MM.1S (cell line): ENCODE results near the gene KIAA0825.

Experiments used
- DNase-seq: peaks from one replicate; pipeline ENCODE4 v3.0.0-alpha.2; 2015
- H2AFZ ChIP-seq: fragments of 300-600 bp; sonication (generic); 2 replicates; pipeline ENCODE4 v1.6.0; 2016; ENCODE audit warnings: antibody characterized with exemption, low read length
- H3F3A ChIP-seq: fragments of 300-600 bp; sonication (generic); 2 replicates; pipeline ENCODE4 v1.6.1; 2016; ENCODE audit warnings: mild to moderate bottlenecking, antibody characterized with exemption, low read length, moderate library complexity, mixed read lengths; ENCODE audit not compliant: insufficient read depth
- H3K27ac ChIP-seq: fragments of 300-600 bp; sonication (generic); 2 replicates; pipeline ENCODE4 v1.5.1; 2016; ENCODE audit warnings: mild to moderate bottlenecking, low read length
- H3K27me3 ChIP-seq: fragments of 300-600 bp; sonication (generic); replicated peaks from 2 replicates; pipeline ENCODE4 v1.6.0; 2016; ENCODE audit warnings: low read length; ENCODE audit not compliant: insufficient read depth
- H3K36me3 ChIP-seq: fragments of 300-600 bp; sonication (generic); replicated peaks from 2 replicates; pipeline ENCODE4 v1.6.1; 2016; ENCODE audit warnings: mild to moderate bottlenecking, low read length, mixed read lengths; ENCODE audit not compliant: insufficient read depth
- H3K4me1 ChIP-seq: fragments of 300-600 bp; sonication (generic); 2 replicates; pipeline ENCODE4 v1.6.1; 2016; ENCODE audit warnings: low read length, mixed read lengths
- H3K4me2 ChIP-seq: fragments of 300-600 bp; sonication (generic); 2 replicates; pipeline ENCODE4 v1.6.0; 2016; ENCODE audit warnings: low read depth, low read length
- H3K4me3 ChIP-seq: fragments of 300-600 bp; sonication (generic); 2 replicates; pipeline ENCODE4 v1.5.1; 2016; ENCODE audit warnings: low read length, mixed read lengths
- H3K79me2 ChIP-seq: fragments of 300-600 bp; sonication (generic); 2 replicates; pipeline ENCODE4 v1.6.1; 2016; ENCODE audit warnings: mixed run types, low read length, mixed read lengths
- H3K9ac ChIP-seq: fragments of 300-600 bp; sonication (generic); 2 replicates; pipeline ENCODE4 v1.6.1; 2016; ENCODE audit warnings: low read length, mixed read lengths
- H3K9me2 ChIP-seq: fragments of 300-600 bp; sonication (generic); replicated peaks from 2 replicates; pipeline ENCODE4 v1.6.1; 2016; ENCODE audit warnings: mild to moderate bottlenecking, low read length, mixed read lengths; ENCODE audit not compliant: insufficient read depth
- H3K9me3 ChIP-seq: fragments of 300-600 bp; sonication (generic); replicated peaks from 2 replicates; pipeline ENCODE4 v1.6.1; 2016; ENCODE audit warnings: mild to moderate bottlenecking, low read length, mixed read lengths; ENCODE audit not compliant: insufficient read depth
- H4K20me1 ChIP-seq: fragments of 300-600 bp; sonication (generic); 2 replicates; pipeline ENCODE4 v1.6.1; 2016; ENCODE audit warnings: mild to moderate bottlenecking, low read length, moderate library complexity, mixed read lengths; ENCODE audit not compliant: insufficient read depth
- CTCF ChIP-seq: fragments of 300-600 bp; sonication (generic); IDR thresholded peaks from 2 replicates; pipeline ENCODE4 v1.5.1; 2016; ENCODE audit warnings: antibody characterized with exemption, low read length, mixed read lengths
- EZH2 ChIP-seq: fragments of 300-600 bp; sonication (generic); optimal IDR thresholded peaks from 2 replicates; pipeline ENCODE3; 2017; ENCODE audit warnings: low read depth, mild to moderate bottlenecking, antibody characterized with exemption, low read length, mixed read lengths
- EZH2phosphoT487 ChIP-seq: fragments of 300-600 bp; sonication (generic); IDR thresholded peaks from 2 replicates; pipeline ENCODE4 v1.6.1; 2018; ENCODE audit warnings: antibody characterized with exemption, low read length

Gene KIAA0825

GRCh38 chr5:94432499-94432898, 185.9 kb downstream of the KIAA0825 start:
- no peak for DNase-seq
- Histone ChIP-seq H3K9me3 (no peaks in the 10 kb centered on the region), H3K9me2 (no peaks in the 10 kb centered on the region), H4K20me1 (no peaks in the 10 kb centered on the region), H2AFZ (no peak overlapping the region), H3K79me2 (no peaks in the 10 kb centered on the region), H3F3A (no peaks in the 10 kb centered on the region; the same call in 1 of the 2 replicates), H3K4me3 (no peak overlapping the region), H3K4me1 (0 out of 2 replicates have a peak, but pooled peaks cover 6% of the 10 kb centered on the region), H3K27me3 (no peaks in the 10 kb centered on the region), H3K36me3 (no peaks in the 10 kb centered on the region), H3K9ac (no peak overlapping the region), H3K4me2 (no peak overlapping the region), H3K27ac (no peak overlapping the region)
- no peak for TF ChIP-seq EZH2phosphoT487

- no peaks in the 10 kb centered on the region for H3K9me2 ChIP-seq
- no peaks in the 10 kb centered on the region for H3K9me3 ChIP-seq
- H2AFZ ChIP-seq: no peak overlapping the region
- H3K27ac ChIP-seq: no peak overlapping the region
- H4K20me1 ChIP-seq: no peaks in the 10 kb centered on the region
- H3K79me2 ChIP-seq: no peaks in the 10 kb centered on the region
- DNase-seq: no peak
- TF ChIP-seq EZH2phosphoT487 (no peak), EZH2 (no peak), CTCF (no peak)
- H3K27me3 ChIP-seq: no peaks in the 10 kb centered on the region
- H3K4me2 ChIP-seq: no peak overlapping the region
- no peak overlapping the region for H3K9ac ChIP-seq
- 0 out of 2 replicates have a peak, but pooled peaks cover 6% of the 10 kb centered on the region for H3K4me1 ChIP-seq
- no peaks in the 10 kb centered on the region; the same call in 1 of the 2 replicates for H3F3A ChIP-seq
- H3K4me3 ChIP-seq: no peak overlapping the region
- no peaks in the 10 kb centered on the region for H3K36me3 ChIP-seq
These were observed 186.7 kb downstream of the KIAA0825 start for GRCh38 chr5:94431696-94432095.

DNA sequence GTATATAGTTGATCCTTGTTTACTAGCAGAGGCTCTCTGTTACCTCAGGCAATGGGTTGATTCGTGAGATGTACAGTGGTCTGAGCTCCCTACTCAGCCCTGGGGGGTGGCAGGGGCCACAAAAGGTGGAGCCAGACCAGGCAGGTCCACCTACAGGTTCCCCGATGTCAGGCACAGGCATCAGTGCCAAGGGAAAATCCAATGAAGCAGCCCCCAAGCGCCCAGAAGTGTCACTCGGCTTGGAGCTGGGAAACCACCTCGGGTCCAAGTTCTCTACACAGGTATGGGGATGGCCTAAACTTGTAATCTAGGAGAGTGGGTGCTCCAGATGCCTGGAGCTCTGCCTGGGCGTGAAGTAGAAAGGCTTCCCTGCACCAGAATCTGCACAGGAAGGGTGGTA, 188.8 kb downstream of the KIAA0825 start:
- H3K36me3 ChIP-seq: no peaks in the 10 kb centered on the region
- TF ChIP-seq EZH2 (no peak), EZH2phosphoT487 (no peak), CTCF (no peak)
- no peak overlapping the region for H3K27ac ChIP-seq
- 0 out of 2 replicates have a peak, but pooled peaks cover 6% of the 10 kb centered on the region for H3K4me1 ChIP-seq
- no peaks in the 10 kb centered on the region for H3K27me3 ChIP-seq
- no peaks in the 10 kb centered on the region; the same call in 1 of the 2 replicates for H3F3A ChIP-seq
- no peaks in the 10 kb centered on the region for H4K20me1 ChIP-seq
- no peaks in the 10 kb centered on the region for H3K9me2 ChIP-seq
- no peak overlapping the region for H2AFZ ChIP-seq
- no peak overlapping the region for H3K4me2 ChIP-seq
- H3K4me3 ChIP-seq: no peak overlapping the region
- no peak for DNase-seq
- H3K9me3 ChIP-seq: no peaks in the 10 kb centered on the region
- no peak overlapping the region for H3K9ac ChIP-seq
- H3K79me2 ChIP-seq: no peaks in the 10 kb centered on the region

DNA sequence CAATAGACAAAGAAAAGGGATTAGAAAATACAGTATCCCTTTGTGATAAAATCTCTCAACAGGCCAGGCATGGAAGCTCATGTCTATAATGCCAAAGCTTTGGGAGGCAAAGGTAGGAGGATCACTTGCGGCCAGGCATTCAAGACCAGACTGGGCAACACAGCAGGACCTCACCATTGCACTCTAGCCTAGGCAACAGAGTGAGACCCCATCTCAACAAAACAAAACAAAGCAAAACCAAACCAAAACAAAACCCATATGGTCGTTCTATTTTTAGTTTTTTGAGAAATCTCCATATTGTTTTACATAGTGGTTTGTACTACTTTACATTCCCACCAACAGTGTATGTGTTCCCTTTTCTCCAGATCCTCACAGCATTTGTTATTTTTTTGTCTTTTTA, 193.0 kb downstream of the KIAA0825 start:
- no peak for TF ChIP-seq EZH2
- TF ChIP-seq CTCF: no peak
- TF ChIP-seq EZH2phosphoT487: no peak
- DNase-seq: no peak
- Histone ChIP-seq H3K4me2 (no peak overlapping the region), H3K27ac (no peak overlapping the region), H3K9ac (no peak overlapping the region), H3F3A (no peaks in the 10 kb centered on the region), H3K79me2 (no peaks in the 10 kb centered on the region), H3K27me3 (no peaks in the 10 kb centered on the region), H3K4me1 (no peaks in the 10 kb centered on the region), H3K9me3 (no peaks in the 10 kb centered on the region), H3K9me2 (no peaks in the 10 kb centered on the region), H4K20me1 (no peaks in the 10 kb centered on the region), H3K4me3 (no peak overlapping the region), H3K36me3 (no peaks in the 10 kb centered on the region), H2AFZ (no peak overlapping the region)
